GM10266 (cell line): ENCODE data around the gene SARNP.

Source experiments
- DNase-seq: peaks from one replicate; pipeline ENCODE4 v3.0.0; 2012; ENCODE audit errors: extremely low spot score
- TF ChIP-seq, protein P1 (sequence below): IDR thresholded peaks from 2 replicates; pipeline ENCODE4 v1.5.1; 2012; ENCODE audit warnings: mild to moderate bottlenecking, low read depth; ENCODE audit not compliant: control insufficient read depth, insufficient read depth; ENCODE audit errors: missing control alignments

Gene SARNP

GRCh38 chr12:55723516-55724225 is 93.9 kb downstream of the SARNP start:
- TF ChIP-seq, protein P1, sequence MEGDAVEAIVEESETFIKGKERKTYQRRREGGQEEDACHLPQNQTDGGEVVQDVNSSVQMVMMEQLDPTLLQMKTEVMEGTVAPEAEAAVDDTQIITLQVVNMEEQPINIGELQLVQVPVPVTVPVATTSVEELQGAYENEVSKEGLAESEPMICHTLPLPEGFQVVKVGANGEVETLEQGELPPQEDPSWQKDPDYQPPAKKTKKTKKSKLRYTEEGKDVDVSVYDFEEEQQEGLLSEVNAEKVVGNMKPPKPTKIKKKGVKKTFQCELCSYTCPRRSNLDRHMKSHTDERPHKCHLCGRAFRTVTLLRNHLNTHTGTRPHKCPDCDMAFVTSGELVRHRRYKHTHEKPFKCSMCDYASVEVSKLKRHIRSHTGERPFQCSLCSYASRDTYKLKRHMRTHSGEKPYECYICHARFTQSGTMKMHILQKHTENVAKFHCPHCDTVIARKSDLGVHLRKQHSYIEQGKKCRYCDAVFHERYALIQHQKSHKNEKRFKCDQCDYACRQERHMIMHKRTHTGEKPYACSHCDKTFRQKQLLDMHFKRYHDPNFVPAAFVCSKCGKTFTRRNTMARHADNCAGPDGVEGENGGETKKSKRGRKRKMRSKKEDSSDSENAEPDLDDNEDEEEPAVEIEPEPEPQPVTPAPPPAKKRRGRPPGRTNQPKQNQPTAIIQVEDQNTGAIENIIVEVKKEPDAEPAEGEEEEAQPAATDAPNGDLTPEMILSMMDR = no peak
- no peak for DNase-seq

DNA sequence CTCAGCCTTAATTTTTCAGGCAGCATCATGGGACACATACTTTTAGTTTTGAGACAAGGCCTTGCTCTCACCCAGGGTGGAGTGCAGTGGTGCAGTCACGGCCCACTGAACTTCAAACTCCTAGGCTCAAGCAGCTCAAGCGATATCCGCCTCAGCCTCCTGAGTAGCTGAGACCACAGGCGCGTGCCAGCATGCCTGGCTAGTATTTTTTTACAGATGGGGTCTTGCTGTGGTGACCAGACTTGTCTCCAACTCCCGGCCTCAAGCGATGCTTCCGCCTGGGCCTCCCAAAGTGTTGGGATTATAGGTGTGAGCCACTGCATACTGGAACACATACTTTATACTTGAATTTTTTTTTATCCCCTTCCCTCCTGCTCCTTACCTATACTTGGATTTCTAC is 94.6 kb downstream of the SARNP start:
- TF ChIP-seq, protein P1 = no peak
- no peak for DNase-seq

DNA sequence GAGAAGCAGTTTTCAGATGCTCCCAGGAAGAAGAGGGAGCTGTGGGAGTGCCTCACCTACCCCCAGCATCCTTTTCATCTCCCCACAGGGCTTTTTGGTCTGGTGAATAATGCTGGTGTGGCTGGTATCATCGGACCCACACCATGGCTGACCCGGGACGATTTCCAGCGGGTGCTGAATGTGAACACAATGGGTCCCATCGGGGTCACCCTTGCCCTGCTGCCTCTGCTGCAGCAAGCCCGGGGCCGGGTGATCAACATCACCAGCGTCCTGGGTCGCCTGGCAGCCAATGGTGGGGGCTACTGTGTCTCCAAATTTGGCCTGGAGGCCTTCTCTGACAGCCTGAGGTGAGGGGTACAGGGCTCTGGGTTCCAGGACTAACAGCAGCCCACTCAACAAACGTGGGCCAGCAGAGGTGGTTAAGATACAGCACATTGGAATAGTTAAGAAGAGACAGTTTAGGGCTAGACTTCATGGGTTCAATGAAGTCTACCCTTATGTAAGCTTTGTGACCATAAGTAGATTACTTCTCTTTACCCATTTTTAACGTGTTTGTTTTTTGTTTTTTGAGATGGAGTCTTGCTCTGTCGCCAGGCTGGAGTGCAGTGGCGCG is 95.8 kb downstream of the SARNP start:
- DNase-seq = no peak
- TF ChIP-seq, protein P1 = no peak

GRCh38 chr12:55720894-55721444 is 96.6 kb downstream of the SARNP start:
- no peak for DNase-seq
- TF ChIP-seq, protein P1 = peak; percentile 58

DNA sequence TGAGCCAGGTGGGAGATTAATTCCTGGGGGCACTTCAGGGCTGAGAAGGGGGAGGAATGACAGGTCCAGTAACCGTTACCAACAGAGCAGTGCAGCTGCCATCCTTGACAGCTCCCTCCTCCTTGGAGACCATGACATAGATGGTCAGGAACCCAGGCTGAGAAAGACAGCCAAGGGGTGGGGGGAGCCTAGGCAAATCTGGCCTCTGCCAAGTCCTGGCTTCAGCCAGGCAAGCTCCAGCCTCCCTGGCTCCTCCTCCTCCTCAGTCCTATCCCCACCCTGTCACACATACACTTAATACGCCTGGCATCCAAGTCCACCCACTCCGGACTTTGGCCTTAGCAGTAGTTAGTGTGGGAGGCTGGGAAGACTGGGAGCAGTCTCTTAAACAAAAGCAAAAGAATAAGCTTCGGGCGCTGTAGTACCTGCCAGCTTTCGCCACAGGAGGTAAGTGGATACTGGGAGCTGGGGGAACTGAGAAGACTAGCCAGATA is 97.4 kb downstream of the SARNP start, which contains the start of gene RDH5:
RDH5 (plus strand) TSS at position 323 of the 494 bp plus-strand sequence. CDS start 792 bp downstream, outside the sequence.
- DNase-seq = no peak
- TF ChIP-seq, protein P1 = no peak

GRCh38 chr12:55719371-55719770 is 98.2 kb downstream of the SARNP start:
- DNase-seq = no peak
- TF ChIP-seq, protein P1 = no peak

GRCh38 chr12:55718624-55719275 is 98.8 kb downstream of the SARNP start:
- no peak for DNase-seq
- TF ChIP-seq, protein P1 = no peak
